Activated T-helper 17 cell treated with anti-CD3 and anti-CD28 coated beads, Interleukin-2, amount 50 U/mL, for 72 hours (primary cell): ENCODE results near the gene COLEC11. TPM values are rescaled to one million over a fixed set of nuclear protein-coding genes. Genes with fewer than 3 reads are reported as not detected.
"Not testable (repeated sequence)": the region's sequence is repeated elsewhere in the genome, so short reads cannot be mapped to it uniquely, and the experiment has no call there.

Experiments used
- ATAC-seq: fragments of 150-1000 bp; cut with Tn5 transposase; replicated peaks from 2 replicates; pipeline ENCODE4 v1.10.0; 2021; ENCODE audit warnings: mild to moderate bottlenecking, moderate library complexity
- H3K27ac Mint-ChIP-seq: one replicate; pipeline ENCODE4 v1.8.0; 2022; ENCODE audit warnings: mixed read lengths
- H3K27me3 Mint-ChIP-seq: one replicate; pipeline ENCODE4 v1.8.0; 2022; ENCODE audit warnings: mixed read lengths
- H3K36me3 Mint-ChIP-seq: one replicate; pipeline ENCODE4 v1.8.0; 2022; ENCODE audit warnings: low read depth, mild to moderate bottlenecking, mixed read lengths
- H3K4me1 Mint-ChIP-seq: one replicate; pipeline ENCODE4 v1.8.0; 2022; ENCODE audit warnings: mixed read lengths
- H3K4me3 Mint-ChIP-seq: one replicate; pipeline ENCODE4 v1.8.0; 2022; ENCODE audit warnings: mild to moderate bottlenecking, mixed read lengths
- H3K9me3 Mint-ChIP-seq: one replicate; pipeline ENCODE4 v1.8.0; 2022; ENCODE audit warnings: mixed read lengths
- total RNA-seq, 2 donors: library from RNA; stranded (reverse); gene quantifications; one replicate each; pipeline ENCODE4 v1.2.3, GENCODE V29; 2022

Gene COLEC11
- total RNA-seq, 2 donors from 2014 or later: 0.54 TPM; not detected in 1

DNA sequence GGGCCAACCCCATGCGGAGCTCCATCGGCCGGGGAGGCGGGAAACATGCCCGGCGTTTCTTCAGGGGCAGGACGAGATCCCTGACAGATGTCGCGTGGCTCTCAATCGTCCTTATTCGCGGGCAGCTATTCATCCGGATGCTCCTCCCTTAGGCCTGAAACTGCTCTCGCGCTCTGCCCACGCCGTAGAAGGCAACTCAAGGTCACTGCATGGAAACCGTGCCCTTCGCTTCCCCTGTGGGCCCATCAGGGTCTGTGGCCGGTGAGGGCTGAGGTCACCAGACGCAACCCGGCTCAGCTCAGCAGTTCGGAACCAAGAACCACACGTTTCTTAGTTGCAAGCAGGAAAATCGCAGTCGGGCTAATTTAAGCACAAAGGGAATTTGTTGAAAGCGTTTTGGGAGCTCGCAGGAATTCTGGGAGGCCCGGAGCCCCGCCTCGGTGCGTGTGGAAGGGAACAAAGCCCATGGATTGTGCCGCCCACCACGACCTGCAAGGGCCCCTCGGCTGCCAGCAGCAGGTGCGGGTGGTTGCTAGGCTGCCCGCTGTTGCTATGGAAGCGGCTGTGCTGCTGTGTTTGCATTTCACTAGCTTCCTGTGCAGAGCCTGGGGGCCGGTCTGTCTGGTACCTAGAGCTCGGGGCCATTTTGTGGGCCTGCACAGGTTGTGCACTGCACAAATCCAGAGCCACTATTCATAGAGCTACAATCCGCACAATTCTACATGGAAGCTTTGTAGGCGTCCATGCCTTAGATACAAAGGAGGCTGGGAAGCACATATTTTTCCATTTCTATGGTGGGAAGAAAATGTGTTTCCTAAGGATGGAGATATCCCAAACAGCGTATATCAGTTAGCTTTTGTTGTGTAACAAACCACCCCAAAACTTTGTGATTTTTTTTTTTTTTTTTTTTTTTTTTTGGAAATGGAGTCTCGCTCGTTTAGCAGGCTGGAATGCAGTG lies 57.1 kb downstream of the COLEC11 start:
- Mint-ChIP-seq H3K27me3 (no peaks in the 10 kb centered on the region), H3K4me3 (peak overlapping the region; percentile 80), H3K4me1 (peaks cover 6% of the 10 kb centered on the region), H3K27ac (peak overlapping the region; percentile 87), H3K9me3 (no peaks in the 10 kb centered on the region), H3K36me3 (no peaks in the 10 kb centered on the region)
- ATAC-seq: peak; percentile 85

DNA sequence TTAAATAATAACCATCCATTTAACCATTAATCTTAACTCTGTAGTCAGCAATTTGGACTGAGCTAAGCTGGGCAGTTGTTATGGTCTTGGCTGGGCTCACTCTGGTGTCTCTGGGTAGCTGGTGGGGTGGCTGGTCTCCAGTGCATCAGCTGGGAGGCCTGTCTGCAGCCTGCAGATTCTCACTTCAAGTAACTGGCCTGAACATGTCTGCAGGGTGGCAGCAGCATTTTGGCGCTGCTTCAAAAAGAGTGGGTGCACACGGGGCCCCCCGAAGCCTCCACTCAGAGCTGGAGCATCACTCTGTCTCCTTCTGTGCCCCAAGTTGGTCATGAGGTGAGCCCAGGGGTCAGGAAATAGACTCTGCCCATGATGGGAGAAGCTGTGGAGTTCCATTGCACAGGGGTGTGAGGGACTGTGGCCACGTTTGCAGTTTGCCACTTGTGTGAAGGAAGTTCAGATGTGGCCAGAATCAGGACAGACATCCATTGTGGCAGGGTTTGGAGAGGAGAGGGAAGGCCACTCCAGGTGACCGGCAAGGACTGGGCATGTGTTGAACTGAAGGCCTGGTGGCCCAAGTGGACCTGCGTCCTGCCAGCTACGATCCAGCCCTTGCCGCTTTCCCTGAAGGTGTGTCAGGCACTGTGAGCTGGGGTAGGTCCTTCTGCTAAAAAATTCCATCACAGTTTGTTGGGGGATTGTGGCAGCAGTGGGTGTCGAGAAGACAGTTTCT lies 58.1 kb downstream of the COLEC11 start:
- H3K9me3 Mint-ChIP-seq: no peaks in the 10 kb centered on the region
- no peak overlapping the region for H3K27ac Mint-ChIP-seq
- ATAC-seq: no peak
- H3K27me3 Mint-ChIP-seq: no peaks in the 10 kb centered on the region
- no peak overlapping the region for H3K4me3 Mint-ChIP-seq
- H3K36me3 Mint-ChIP-seq: no peaks in the 10 kb centered on the region
- H3K4me1 Mint-ChIP-seq: peaks cover 6% of the 10 kb centered on the region

DNA sequence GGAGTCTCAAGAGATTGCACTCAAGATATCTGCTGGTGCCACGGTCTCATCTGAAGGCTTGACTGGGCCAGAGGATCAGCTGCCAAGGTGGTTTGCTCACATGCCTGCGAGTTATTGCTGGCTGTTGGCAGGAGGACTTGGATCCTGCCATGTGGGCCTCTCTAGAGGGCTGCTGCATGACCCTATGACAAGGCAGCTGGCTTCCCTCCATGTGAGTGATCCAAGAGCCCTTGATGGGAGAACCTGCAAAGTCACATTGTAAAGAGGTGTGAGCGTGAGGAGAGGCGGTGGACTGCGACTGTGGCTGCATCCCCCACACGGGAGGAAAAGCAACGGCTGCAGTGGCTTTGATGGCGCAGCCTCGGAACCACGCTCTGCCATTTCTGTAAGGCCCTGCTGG lies 59.1 kb downstream of the COLEC11 start:
- H3K27me3 Mint-ChIP-seq: no peaks in the 10 kb centered on the region
- H3K4me3 Mint-ChIP-seq: no peak overlapping the region
- no peak for ATAC-seq
- H3K9me3 Mint-ChIP-seq: no peaks in the 10 kb centered on the region
- no peaks in the 10 kb centered on the region for H3K36me3 Mint-ChIP-seq
- H3K27ac Mint-ChIP-seq: no peak overlapping the region
- H3K4me1 Mint-ChIP-seq: peaks cover 6% of the 10 kb centered on the region

DNA sequence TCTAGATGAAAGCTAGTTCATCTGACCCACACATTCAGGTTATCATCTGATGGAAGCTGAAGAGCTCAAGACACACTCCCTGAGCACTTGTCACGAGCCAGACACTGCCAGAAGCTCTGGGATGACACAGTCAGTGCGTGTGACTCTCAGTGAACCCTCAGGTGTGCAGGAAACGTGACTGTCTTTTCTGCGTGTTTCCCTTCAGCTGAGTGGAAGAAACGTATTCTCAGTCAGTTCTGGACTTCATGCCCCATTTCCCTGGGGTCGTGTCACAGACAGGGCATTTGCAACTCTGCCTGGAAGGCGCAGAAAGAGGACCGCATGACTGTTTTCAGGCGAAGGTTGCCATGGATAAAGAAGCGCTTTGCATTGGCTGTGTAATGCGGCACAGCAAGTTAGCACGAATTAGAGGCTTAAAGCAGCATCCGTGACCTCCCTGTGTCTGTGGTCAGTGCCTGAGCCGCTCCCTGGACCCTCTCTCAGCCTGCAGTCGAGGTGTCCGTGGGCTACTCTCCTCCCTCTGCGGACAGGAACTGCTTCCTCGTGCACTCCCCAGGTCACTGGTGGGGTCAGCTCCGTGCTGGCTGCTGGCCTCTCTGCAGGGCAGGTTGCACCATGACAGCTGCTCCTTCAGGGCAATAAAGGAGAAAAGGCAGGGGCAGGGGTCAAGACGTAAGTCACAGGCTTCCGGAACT lies 59.8 kb downstream of the COLEC11 start:
- H3K36me3 Mint-ChIP-seq: no peaks in the 10 kb centered on the region
- H3K9me3 Mint-ChIP-seq: no peaks in the 10 kb centered on the region
- no peaks in the 10 kb centered on the region for H3K27me3 Mint-ChIP-seq
- H3K4me3 Mint-ChIP-seq: no peak overlapping the region
- no peak overlapping the region for H3K27ac Mint-ChIP-seq
- peaks cover 6% of the 10 kb centered on the region for H3K4me1 Mint-ChIP-seq
- no peak for ATAC-seq

DNA sequence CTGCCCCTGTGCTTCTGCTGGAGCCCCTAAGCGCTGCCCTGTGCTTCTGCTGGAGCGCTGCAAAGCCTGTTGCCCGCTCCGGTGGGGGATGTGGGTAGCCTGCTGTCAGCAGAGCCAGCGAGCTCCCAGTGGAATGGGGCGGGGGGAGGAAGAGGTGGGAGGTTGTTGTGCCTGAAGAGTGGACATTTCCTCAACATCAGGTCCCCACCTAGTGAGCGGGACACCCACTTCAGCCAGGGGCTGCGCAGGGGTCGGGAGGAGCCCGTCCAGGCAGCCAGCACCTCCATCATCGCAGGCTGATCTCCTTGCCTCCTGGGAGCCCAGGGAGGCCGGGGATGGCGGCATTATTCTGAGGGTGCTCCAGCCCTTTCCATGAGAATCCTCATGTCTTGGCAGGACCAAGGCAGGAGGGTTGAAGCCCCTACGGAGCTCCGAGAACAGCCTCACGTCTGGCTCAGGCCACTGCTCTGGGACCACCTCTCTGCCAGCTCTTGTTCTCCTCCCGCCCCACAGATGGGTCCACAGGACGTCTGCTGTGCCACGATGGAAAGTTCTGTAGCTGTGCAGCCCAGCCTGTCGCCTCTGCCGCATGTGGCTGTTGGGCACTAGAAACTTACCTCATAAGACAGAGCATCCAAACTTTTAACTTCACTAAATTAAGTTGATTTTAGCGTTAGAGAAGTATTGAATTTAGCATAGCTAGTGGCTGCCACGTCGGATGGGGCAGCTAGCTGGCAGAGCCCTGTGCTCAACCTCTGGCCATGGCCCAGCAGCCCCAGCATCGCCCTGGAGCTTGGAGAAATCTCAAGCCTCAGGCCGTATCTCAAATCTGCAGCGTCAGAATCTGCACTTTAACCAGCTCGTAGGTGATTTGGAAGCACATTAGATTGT lies 61.2 kb downstream of the COLEC11 start:
- H3K27me3 Mint-ChIP-seq: no peaks in the 10 kb centered on the region
- no peak overlapping the region for H3K27ac Mint-ChIP-seq
- peaks cover 9% of the 10 kb centered on the region for H3K9me3 Mint-ChIP-seq
- peaks cover 13% of the 10 kb centered on the region for H3K4me1 Mint-ChIP-seq
- no peak overlapping the region for H3K4me3 Mint-ChIP-seq
- no peak for ATAC-seq
- H3K36me3 Mint-ChIP-seq: no peaks in the 10 kb centered on the region

DNA sequence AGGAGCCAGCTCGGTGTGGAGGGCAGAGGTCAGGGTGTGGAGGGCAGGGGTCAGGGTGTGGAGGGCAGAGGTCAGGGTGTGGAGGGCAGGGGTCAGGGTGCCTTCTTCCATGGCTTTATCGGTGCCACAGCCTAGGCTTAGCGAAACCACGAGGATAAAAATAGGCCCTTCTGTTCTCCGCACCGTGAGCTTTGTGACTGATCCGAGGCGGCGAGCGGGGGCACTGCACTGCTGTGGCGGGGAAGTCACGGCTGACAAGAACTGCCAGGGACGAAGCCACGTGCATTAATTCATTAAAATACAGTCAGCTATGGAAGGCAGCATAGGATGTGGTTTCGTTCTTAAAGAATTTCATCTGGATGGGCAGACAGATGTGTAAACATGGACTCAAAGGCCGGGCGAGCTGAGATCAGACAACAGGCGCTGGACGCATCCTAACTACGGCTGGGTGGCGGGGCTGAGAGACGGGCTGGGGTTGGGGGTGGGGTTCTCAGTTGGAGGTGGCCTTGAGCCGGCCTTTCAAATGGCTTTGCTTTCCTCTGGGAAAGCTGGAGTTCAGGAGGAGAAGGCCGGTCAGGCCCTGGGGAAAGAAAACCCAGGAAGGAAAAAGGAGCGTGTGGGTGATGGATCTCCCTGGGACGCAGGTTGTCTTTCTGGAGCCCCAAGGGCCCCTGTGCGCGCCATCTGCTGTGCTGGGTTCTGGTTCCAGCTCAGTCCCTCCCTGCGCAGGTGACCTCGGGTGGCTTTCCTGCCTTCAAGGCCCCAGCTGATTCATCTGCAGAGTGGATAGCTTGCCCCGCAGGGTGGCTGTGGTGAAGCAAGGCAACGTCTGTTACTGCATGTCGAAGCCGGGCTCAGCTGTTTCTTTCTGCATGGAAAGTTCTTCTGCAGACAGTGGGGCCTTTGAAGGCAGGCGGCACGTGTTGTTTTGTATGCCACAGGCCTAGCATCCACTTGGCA lies 62.1 kb downstream of the COLEC11 start:
- Mint-ChIP-seq H3K36me3 (no peaks in the 10 kb centered on the region), H3K9me3 (peaks cover 9% of the 10 kb centered on the region), H3K4me1 (peaks cover 11% of the 10 kb centered on the region), H3K27me3 (no peaks in the 10 kb centered on the region), H3K4me3 (no peak overlapping the region), H3K27ac (no peak overlapping the region)
- no peak for ATAC-seq

DNA sequence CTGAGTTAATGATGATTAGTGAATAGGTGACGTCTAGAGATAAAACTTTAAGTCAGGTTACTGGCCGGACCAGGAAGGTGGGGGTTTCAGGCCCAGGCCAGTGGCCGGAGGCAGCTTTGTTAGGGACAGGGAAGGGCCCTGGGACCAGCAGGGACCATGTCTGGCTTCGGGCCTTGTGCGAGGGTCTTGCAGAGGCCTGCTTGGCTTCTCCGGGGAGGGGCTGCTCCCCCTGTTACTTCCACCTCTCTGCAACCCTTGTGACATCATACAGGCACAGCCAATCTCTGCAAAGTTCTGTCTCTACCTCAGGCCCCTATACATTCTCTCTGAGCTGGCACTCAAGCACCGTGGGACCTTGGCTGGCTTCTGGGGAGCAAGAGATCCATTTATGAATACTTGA lies 63.0 kb downstream of the COLEC11 start, which contains the start of gene ALLC:
Gene ALLC (plus strand): TSS at position 320 of the 400 bp plus-strand sequence. CDS start 12,958 bp downstream, outside the sequence.
- Mint-ChIP-seq H3K4me1 (peaks cover 11% of the 10 kb centered on the region), H3K9me3 (peaks cover 9% of the 10 kb centered on the region), H3K27me3 (no peaks in the 10 kb centered on the region), H3K4me3 (no peak within 1 kb of the TSS), H3K36me3 (no peaks in the 10 kb centered on the region), H3K27ac (peak within 1 kb of the TSS; percentile 70)
- no peak for ATAC-seq

DNA sequence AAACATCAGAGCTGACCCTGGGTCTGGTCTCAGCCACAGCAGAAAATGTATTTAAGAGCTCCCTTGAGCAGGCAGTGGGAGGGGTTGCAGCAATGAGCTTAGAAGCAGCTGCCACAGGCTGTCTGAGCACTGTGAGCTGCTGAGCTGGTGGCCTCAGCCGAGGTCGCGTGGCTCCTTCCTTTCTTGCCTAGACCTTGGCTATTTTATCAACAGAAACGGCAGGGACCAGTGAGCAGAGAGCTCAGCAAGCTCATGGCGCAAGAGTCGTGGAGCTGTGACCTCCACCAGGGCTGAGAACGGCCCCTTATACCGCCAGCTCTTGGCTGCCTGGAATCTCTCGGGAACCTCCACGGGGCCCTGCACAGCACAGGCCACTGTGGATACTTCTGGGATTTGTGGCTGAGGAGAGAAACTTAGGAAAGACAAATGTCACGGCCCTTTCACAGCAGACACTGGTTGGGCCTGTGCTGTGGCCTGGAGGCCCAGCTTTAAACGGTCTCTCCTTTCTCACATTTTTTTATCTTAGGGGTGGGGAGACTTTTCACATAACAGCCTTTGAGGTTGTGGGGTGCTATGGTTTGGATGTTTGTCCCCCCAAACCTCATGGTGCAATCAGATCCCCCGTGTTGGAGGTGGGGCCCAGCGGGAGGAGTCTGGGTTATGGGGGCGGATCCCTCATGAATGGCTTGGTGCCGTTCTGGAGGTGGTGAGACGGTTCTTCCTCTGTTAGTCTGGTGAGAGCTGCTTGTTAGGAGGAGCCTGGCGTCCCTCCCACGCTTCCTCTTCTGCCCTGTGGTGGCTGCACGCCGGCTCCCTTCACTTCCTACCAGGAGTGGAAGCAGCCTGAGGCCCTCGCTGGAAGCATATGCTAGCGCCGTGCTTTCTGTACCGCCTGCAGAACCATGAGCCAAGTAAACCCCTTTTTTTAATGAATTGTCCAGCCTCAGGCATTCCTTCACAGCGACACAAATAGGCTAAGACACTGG lies 64.8 kb downstream of the COLEC11 start:
- H3K27me3 Mint-ChIP-seq: no peaks in the 10 kb centered on the region
- H3K4me3 Mint-ChIP-seq: peak overlapping the region; percentile 25
- no peaks in the 10 kb centered on the region for H3K36me3 Mint-ChIP-seq
- peak overlapping the region; percentile 70 for H3K27ac Mint-ChIP-seq
- H3K9me3 Mint-ChIP-seq: peaks cover 9% of the 10 kb centered on the region
- peaks cover 11% of the 10 kb centered on the region for H3K4me1 Mint-ChIP-seq
- peak; percentile 51 for ATAC-seq

DNA sequence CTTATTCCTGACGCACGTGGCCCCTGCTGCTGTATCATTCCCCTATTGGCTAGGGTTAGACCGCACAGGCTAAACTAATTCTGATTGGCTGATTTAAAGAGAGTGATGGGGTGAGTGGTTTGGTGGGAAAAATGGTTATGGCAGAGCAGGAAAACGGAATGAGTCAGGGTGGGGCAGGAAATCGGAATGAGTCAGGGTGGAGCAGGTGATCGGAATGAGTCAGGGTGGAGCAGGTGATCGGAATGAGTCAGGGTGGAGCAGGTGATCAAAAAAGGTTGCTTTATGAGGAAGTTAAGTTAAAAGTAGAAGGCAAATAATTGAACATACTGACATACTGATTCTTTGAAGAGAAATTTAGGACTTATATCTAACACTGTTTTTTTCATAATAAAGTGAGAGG lies 65.7 kb downstream of the COLEC11 start:
- H3K27me3 Mint-ChIP-seq, H3K36me3 Mint-ChIP-seq, H3K9me3 Mint-ChIP-seq: not testable (repeated sequence)
- peak overlapping the region; percentile 70 for H3K27ac Mint-ChIP-seq
- peaks cover 11% of the 10 kb centered on the region for H3K4me1 Mint-ChIP-seq
- peak; percentile 46 for ATAC-seq
- H3K4me3 Mint-ChIP-seq: peak overlapping the region; percentile 25

DNA sequence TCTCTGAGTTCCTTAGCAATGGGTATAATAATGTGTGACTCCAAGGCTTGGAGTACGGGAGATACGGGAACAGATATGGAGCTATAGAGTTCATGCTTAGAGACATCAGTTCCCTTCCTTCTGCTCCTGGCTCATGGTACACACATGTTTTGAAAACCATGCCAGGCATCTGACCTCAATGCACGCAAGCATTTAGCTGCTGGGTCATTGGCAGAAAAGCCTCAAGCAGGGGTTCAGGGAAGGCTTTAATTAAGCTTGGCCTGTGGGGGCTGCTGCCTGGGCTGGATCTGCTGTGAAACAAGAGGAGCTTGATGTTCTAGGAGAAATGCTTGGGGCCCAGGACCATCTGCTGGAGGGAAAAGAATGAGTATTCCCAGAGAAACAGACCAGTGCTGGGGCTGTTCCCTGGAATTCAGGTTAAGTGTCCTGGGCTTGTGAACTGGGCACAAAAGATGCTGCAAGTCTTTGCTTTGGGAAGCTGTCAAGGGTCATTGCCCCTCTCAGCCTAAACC lies 66.3 kb downstream of the COLEC11 start:
- H3K4me3 Mint-ChIP-seq: peak overlapping the region; percentile 25
- no peaks in the 10 kb centered on the region for H3K36me3 Mint-ChIP-seq
- H3K4me1 Mint-ChIP-seq: peaks cover 11% of the 10 kb centered on the region
- no peaks in the 10 kb centered on the region for H3K27me3 Mint-ChIP-seq
- peaks cover 9% of the 10 kb centered on the region for H3K9me3 Mint-ChIP-seq
- no peak for ATAC-seq
- H3K27ac Mint-ChIP-seq: peak overlapping the region; percentile 70

DNA sequence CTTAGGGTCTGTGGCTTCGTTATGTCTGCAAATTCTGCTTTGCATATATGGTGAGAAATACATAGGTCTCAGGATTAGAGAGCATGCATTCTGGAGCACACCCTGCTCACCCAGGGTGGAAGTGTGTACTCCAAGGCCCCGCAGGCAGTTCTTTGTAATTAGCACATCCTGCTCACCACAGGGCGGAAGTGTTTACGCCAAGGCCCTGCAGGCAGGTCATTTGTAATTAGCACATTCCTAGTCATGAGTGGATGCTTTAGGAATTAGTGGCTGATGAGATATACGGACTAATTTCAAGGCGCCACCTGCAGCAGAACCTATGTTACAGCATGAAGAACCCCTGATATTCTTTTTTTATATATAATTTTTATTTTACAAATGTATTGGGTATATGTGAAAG lies 67.3 kb downstream of the COLEC11 start:
- Mint-ChIP-seq H3K27ac (no peak overlapping the region), H3K4me3 (no peak overlapping the region), H3K36me3 (no peaks in the 10 kb centered on the region), H3K27me3 (no peaks in the 10 kb centered on the region), H3K9me3 (peaks cover 9% of the 10 kb centered on the region), H3K4me1 (peaks cover 11% of the 10 kb centered on the region)
- ATAC-seq: peak; percentile 29

DNA sequence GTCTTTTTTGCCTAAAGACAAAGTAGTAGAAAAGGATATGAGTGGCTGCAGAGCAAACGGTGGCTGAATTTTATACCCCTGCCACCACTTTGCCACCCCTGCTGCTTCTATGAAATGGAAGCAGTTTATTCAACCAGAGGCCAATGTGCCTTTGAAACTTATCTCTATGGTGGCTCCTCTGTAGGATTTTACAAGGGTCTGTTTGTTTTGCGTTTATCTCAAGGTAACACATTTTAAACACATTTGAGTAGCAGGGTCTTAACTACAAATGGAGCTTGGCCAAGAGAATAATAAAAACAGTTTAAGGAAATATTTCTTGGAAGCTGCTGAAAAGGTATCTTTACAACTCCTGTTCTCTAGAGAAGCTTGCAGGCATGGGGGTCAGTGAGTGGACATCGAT lies 69.2 kb downstream of the COLEC11 start:
- Mint-ChIP-seq H3K9me3 (peaks cover 9% of the 10 kb centered on the region), H3K27ac (no peak overlapping the region), H3K4me1 (peaks cover 11% of the 10 kb centered on the region), H3K36me3 (no peaks in the 10 kb centered on the region), H3K27me3 (no peaks in the 10 kb centered on the region), H3K4me3 (no peak overlapping the region)
- no peak for ATAC-seq
